Suppressor macrophage treated with lipopolysaccharide for 1 hour (primary cell): ENCODE measurements around the gene MNX1.

ENCODE experiments used
- DNase-seq, 3 donors: peaks; one replicate each; pipeline ENCODE4 v3.0.0-alpha.2; 2020 to 2022

Gene MNX1

GRCh38 chr7:156966387-156966786 lies 44.1 kb downstream of the MNX1 start:
- DNase-seq = no peak

- DNase-seq = no peak
Measured at GRCh38 chr7:156964971-156965370, 45.5 kb downstream of the MNX1 start.

- DNase-seq = no peak
Measured at GRCh38 chr7:156963472-156963871, 47.0 kb downstream of the MNX1 start.

- no peak for DNase-seq
Measured at GRCh38 chr7:156962897-156963296, 47.6 kb downstream of the MNX1 start.

DNA sequence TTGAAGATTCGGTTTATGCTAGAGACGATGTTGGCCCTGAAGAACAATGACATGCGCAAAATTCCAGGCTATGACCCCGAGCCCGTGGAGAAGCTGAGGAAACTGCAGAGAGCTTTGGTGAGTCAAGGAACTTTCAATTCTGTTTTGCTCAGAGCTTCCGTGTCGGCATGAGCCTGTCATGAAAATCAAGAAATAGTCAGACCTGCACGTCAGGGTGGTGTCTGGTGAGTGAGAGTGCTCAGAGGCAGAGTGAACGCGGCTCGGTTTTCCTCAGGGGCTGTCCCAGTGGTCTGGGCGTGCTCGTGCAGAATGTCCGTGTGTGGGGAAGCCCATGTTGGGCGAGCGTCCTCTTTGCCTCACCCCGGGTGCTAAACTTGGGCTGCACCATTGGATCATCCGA lies 48.3 kb downstream of the MNX1 start:
- no peak for DNase-seq

DNA sequence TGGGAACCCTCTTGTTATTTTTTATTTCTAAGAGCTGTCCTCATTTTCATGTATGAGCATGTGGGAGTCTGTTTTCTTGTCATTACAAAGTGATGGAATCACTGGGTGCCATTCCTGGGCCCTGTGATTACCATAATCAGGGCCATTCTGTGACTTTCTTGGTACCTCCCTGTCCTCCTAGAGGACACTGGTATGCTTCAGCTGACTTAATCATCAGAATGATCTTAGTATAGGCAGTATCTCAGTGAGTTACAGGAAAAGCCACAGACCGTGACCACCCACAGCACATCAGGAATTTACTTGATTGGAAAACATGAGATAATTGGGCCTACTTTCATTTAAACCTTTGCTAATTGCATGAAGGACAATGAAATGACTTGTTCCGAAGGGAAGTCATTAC lies 53.7 kb downstream of the MNX1 start:
- DNase-seq = no peak

DNA sequence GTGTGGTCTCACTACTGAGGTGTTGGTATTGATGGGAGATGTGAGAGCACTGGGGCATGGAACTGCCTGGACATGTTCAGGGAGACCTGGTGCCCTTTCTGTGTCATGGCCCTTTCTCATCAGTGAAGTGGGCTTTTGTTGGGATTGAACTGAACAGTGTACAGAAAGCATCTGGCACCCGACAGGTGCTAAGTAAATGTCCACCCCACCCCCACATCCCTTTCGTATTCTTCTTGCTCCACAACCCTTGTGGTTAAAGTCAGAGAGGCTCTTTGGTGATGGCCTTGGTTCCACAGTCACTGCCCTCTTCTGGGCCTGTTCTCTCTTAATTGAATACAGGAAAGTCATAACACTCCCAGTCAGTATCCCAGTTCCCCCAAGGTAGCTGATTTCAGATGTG lies 55.5 kb downstream of the MNX1 start:
- DNase-seq = no peak
